A549 (cell line): ENCODE results near the gene DOCK1.

Experiments
- POLR2A ChIP-seq: IDR thresholded peaks from 2 replicates; pipeline ENCODE4 v1.6.1; 2012; ENCODE audit warnings: mild to moderate bottlenecking, low read length
- REST ChIP-seq: fragments of 200-600 bp; sonication (generic); IDR thresholded peaks from 2 replicates; pipeline ENCODE4 v1.6.1; 2016; ENCODE audit warnings: antibody characterized with exemption, mild to moderate bottlenecking, moderate library complexity
- ZFP36 ChIP-seq: fragments of 450-650 bp; IDR thresholded peaks from 2 replicates; pipeline ENCODE4 v1.6.1; 2014; ENCODE audit warnings: borderline replicate concordance; ENCODE audit not compliant: partially characterized antibody

- TF ChIP-seq ZFP36 (no peak), POLR2A (no peak), REST (no peak)
Observed at GRCh38 chr10:127358337-127358736, 453.1 kb downstream of the DOCK1 start.
